GM19324 (cell line): ENCODE data around the gene GCC1.

Experiments
- ATAC-seq: cut with Tn5 transposase; IDR thresholded peaks from one replicate; pipeline ENCODE4 v1.9.1; 2021; ENCODE audit warnings: mild to moderate bottlenecking, moderate library complexity; ENCODE audit not compliant: unreplicated experiment, low FRiP score

GCC1 gene

GRCh38 chr7:127539116-127539515, 46.3 kb downstream of the GCC1 start:
- ATAC-seq, result no peak

GRCh38 chr7:127536741-127537140, 48.7 kb downstream of the GCC1 start:
- no peak for ATAC-seq

- ATAC-seq, result no peak
These were observed 49.1 kb downstream of the GCC1 start for GRCh38 chr7:127536394-127536691.

- ATAC-seq, result no peak
These were observed 49.6 kb downstream of the GCC1 start for GRCh38 chr7:127535546-127536393.

GRCh38 chr7:127534636-127535035, 50.8 kb downstream of the GCC1 start:
- ATAC-seq, result no peak

- ATAC-seq, result no peak
These were observed 52.7 kb downstream of the GCC1 start for GRCh38 chr7:127532736-127533135.

GRCh38 chr7:127532151-127532550, 53.2 kb downstream of the GCC1 start:
- ATAC-seq, result no peak
